COLO668 (cell line): ENCODE results near the gene PUM2.
"Not testable (repeated sequence)": the region's sequence is repeated elsewhere in the genome, so short reads cannot be mapped to it uniquely, and the experiment has no call there.

ENCODE experiments used
- DNase-seq: peaks from one replicate; lab custom pipeline; 2025; ENCODE audit not compliant: unreplicated experiment; lab: John Stamatoyannopoulos, UW

The PUM2 gene

GRCh38 chr2:20236496-20236895, 114.1 kb downstream of the PUM2 start:
- no peak for DNase-seq

GRCh38 chr2:20235655-20236305, 114.9 kb downstream of the PUM2 start:
- DNase-seq = no peak

GRCh38 chr2:20234597-20234996, 116.0 kb downstream of the PUM2 start:
- DNase-seq = not testable (repeated sequence)

GRCh38 chr2:20232837-20233207, 117.8 kb downstream of the PUM2 start:
- no peak for DNase-seq

GRCh38 chr2:20231598-20232026, 119.0 kb downstream of the PUM2 start:
- peak; percentile 89 for DNase-seq

GRCh38 chr2:20231159-20231558, 119.5 kb downstream of the PUM2 start:
- no peak for DNase-seq

- DNase-seq = no peak
These were observed 120.6 kb downstream of the PUM2 start for GRCh38 chr2:20230114-20230425.

GRCh38 chr2:20229322-20230113, 121.1 kb downstream of the PUM2 start:
- no peak for DNase-seq

GRCh38 chr2:20227894-20228505, 122.6 kb downstream of the PUM2 start:
- no peak for DNase-seq

GRCh38 chr2:20226152-20226545, 124.5 kb downstream of the PUM2 start:
- no peak for DNase-seq

- peak; percentile 90 for DNase-seq
These were observed 125.1 kb downstream of the PUM2 start for GRCh38 chr2:20225294-20226151.

GRCh38 chr2:20224716-20225293, 125.8 kb downstream of the PUM2 start, which contains the start of gene SDC1:
Gene SDC1 (minus strand): TSS chr2:20225130. CDS start chr2:20224867, 263 bp downstream.
- DNase-seq = peak; percentile 73

- DNase-seq = peak; percentile 68
These were observed 126.4 kb downstream of the PUM2 start for GRCh38 chr2:20224164-20224715.

- DNase-seq = peak; percentile 73
These were observed 127.1 kb downstream of the PUM2 start for GRCh38 chr2:20223407-20224163.

GRCh38 chr2:20222769-20223406, 127.8 kb downstream of the PUM2 start:
- DNase-seq = peak; percentile 53

GRCh38 chr2:20222014-20222768, 128.5 kb downstream of the PUM2 start:
- DNase-seq = no peak

- DNase-seq = no peak
These were observed 129.1 kb downstream of the PUM2 start for GRCh38 chr2:20221555-20221973.

- no peak for DNase-seq
These were observed 129.7 kb downstream of the PUM2 start for GRCh38 chr2:20220806-20221554.
